Posterior vena cava (tissue), 2 donors: ENCODE data around the gene TPPP2. TPM values are rescaled to one million over a fixed set of nuclear protein-coding genes. Genes with fewer than 3 reads are reported as not detected.
A peak's percentile ranks its signal among the peaks of the same experiment; 100 is the strongest.
"Not testable (repeated sequence)": the region's sequence is repeated elsewhere in the genome, so short reads cannot be mapped to it uniquely, and the experiment has no call there.

Source experiments
- DNase-seq: peaks from one replicate; pipeline ENCODE4 v3.0.0-alpha.2; 2020; ENCODE audit warnings: low spot score
- intact Hi-C, 2 donors: fragments of 100-400 bp; cut with DNase I; formaldehyde crosslinking; loops; one replicate each; pipeline versions ENCODE4 v1.14.1 to v1.14.2; 2022 to 2023
- long read RNA-seq, 2 donors: library from polyadenylated mRNA; unstranded; transcript quantifications; one replicate each; pipeline ENCODE4 v2.0.0, GENCODE V29; 2020 to 2021
- total RNA-seq, 2 donors: library from RNA; stranded (reverse); fragmentation: NEBNext Ultra II Directional; extraction: Animal tissue kit (Norgen Biotek cat#: 25700); gene quantifications; one replicate each; pipeline ENCODE4 v1.2.1, GENCODE V29; 2021
- donor health status: DM: yes; HTN: yes; CAD: no.
- donor health status: DM: yes; HTN: yes; CAD: no.

TPPP2 gene
- not detected for total RNA-seq
- long read RNA-seq, donor 1 = 0 reads
- long read RNA-seq, donor 2 = 0 reads

GRCh38 chr14:21029917-21030316, at the start of gene TPPP2:
Gene TPPP2 (plus strand): TSS chr14:21030217. CDS start chr14:21030582, 365 bp downstream.
- intact Hi-C loops = no loop called here
- DNase-seq = no peak

- DNase-seq = no peak
- intact Hi-C loops = no loop called here
These were observed 49.1 kb upstream of the TPPP2 start for GRCh38 chr14:20980906-20981305.

- intact Hi-C loops = no loop called here
These were observed 47.2 kb upstream of the TPPP2 start for GRCh38 chr14:20982646-20983369.

GRCh38 chr14:20985650-20986049, 44.4 kb upstream of the TPPP2 start:
- intact Hi-C loops = not testable (repeated sequence)

More at GRCh38 chr14:20982646-20983369, 47.2 kb upstream of the TPPP2 start:
- no peak for DNase-seq

GRCh38 chr14:20986811-20987210, 43.2 kb upstream of the TPPP2 start:
- intact Hi-C loops = no loop called here
- no peak for DNase-seq

More at GRCh38 chr14:20985650-20986049, 44.4 kb upstream of the TPPP2 start:
- DNase-seq = not testable (repeated sequence)

- intact Hi-C loops = no loop called here
These were observed 41.1 kb upstream of the TPPP2 start for GRCh38 chr14:20988717-20989470.

GRCh38 chr14:20989471-20989786, 40.6 kb upstream of the TPPP2 start:
- intact Hi-C loops = no loop called here
- no peak for DNase-seq

More at GRCh38 chr14:20988717-20989470, 41.1 kb upstream of the TPPP2 start:
- DNase-seq = no peak

- intact Hi-C loops = no loop called here
- peak; percentile 96 for DNase-seq
These were observed 40.0 kb upstream of the TPPP2 start, which contains the start of gene METTL17 for GRCh38 chr14:20989787-20990600. Gene METTL17 (plus strand): TSS chr14:20989980. CDS start chr14:20990003, 23 bp downstream.

- no peak for DNase-seq
- intact Hi-C loops = no loop called here
These were observed 33.5 kb upstream of the TPPP2 start for GRCh38 chr14:20996521-20996920.

- intact Hi-C loops = no loop called here
- DNase-seq = no peak
These were observed 32.9 kb upstream of the TPPP2 start for GRCh38 chr14:20997115-20997514.

- DNase-seq = no peak
- intact Hi-C loops = no loop called here
These were observed 32.5 kb upstream of the TPPP2 start for GRCh38 chr14:20997564-20997963.

GRCh38 chr14:20998139-20998538, 31.9 kb upstream of the TPPP2 start:
- DNase-seq = no peak
- intact Hi-C loops = no loop called here

- intact Hi-C loops = no loop called here
- DNase-seq = peak; percentile 93
These were observed 31.2 kb upstream of the TPPP2 start, which contains the start of gene SLC39A2 for GRCh38 chr14:20998674-20999366. Gene SLC39A2 (plus strand): TSS chr14:20999293. CDS start chr14:20999447, 154 bp downstream.

GRCh38 chr14:20999591-20999990, 30.4 kb upstream of the TPPP2 start:
- no peak for DNase-seq
- intact Hi-C loops = no loop called here

GRCh38 chr14:21001218-21001617, 28.8 kb upstream of the TPPP2 start:
- no peak for DNase-seq
- intact Hi-C loops = no loop called here

- no peak for DNase-seq
- intact Hi-C loops = no loop called here
These were observed 26.1 kb upstream of the TPPP2 start for GRCh38 chr14:21003788-21004346.

- intact Hi-C loops, DNase-seq: not testable (repeated sequence)
These were observed 20.3 kb upstream of the TPPP2 start for GRCh38 chr14:21009721-21010120.

- DNase-seq = no peak
- intact Hi-C loops = no loop called here
These were observed 18.9 kb upstream of the TPPP2 start for GRCh38 chr14:21011136-21011535.

GRCh38 chr14:21014761-21015190, 15.2 kb upstream of the TPPP2 start:
- peak; percentile 91 for DNase-seq
- intact Hi-C loops = no loop called here
